SW480 (cell line): Measurements from ENCODE around the gene SF3B6.
A peak's percentile ranks its signal among the peaks of the same experiment; 100 is the strongest.
"Not testable (repeated sequence)": the region's sequence is repeated elsewhere in the genome, so short reads cannot be mapped to it uniquely, and the experiment has no call there.

Experiments used
- DNase-seq: peaks from one replicate; pipeline ENCODE4 v3.0.0-alpha.2; 2016; ENCODE audit warnings: low spot score

SF3B6 gene

GRCh38 chr2:24093270-24093669 lies 17.1 kb upstream of the SF3B6 start:
- not testable (repeated sequence) for DNase-seq

GRCh38 chr2:24088821-24089359 lies 12.8 kb upstream of the SF3B6 start:
- DNase-seq = no peak

- no peak for DNase-seq
Observed at GRCh38 chr2:24087032-24087431, 10.9 kb upstream of the SF3B6 start.

GRCh38 chr2:24086241-24086640 lies 10.1 kb upstream of the SF3B6 start:
- DNase-seq = no peak

GRCh38 chr2:24085200-24085489 lies 9.0 kb upstream of the SF3B6 start:
- no peak for DNase-seq

- peak; percentile 94 for DNase-seq
Observed at GRCh38 chr2:24084386-24085199, 8.5 kb upstream of the SF3B6 start, which contains the start of gene TP53I3. Gene TP53I3 (minus strand): TSS chr2:24084834. CDS start chr2:24084326, 508 bp downstream.

GRCh38 chr2:24083567-24084385 lies 7.7 kb upstream of the SF3B6 start:
- DNase-seq = peak; percentile 98

GRCh38 chr2:24082787-24083566 lies 6.9 kb upstream of the SF3B6 start:
- no peak for DNase-seq

- no peak for DNase-seq
Observed at GRCh38 chr2:24080701-24081100, 4.6 kb upstream of the SF3B6 start.

- DNase-seq = no peak
Observed at GRCh38 chr2:24077879-24078278, 1.8 kb upstream of the SF3B6 start.

- DNase-seq = no peak
Observed at GRCh38 chr2:24077535-24077877, 1.4 kb upstream of the SF3B6 start.

GRCh38 chr2:24076849-24077534 lies 866 bp upstream of the SF3B6 start:
- no peak for DNase-seq

GRCh38 chr2:24075259-24075658 lies 867 bp downstream of the SF3B6 start:
- DNase-seq = no peak

GRCh38 chr2:24073816-24074215 lies 2.3 kb downstream of the SF3B6 start:
- no peak for DNase-seq

GRCh38 chr2:24072259-24072658 lies 3.9 kb downstream of the SF3B6 start:
- DNase-seq = no peak

GRCh38 chr2:24065341-24065740 lies 10.8 kb downstream of the SF3B6 start:
- no peak for DNase-seq

GRCh38 chr2:24058564-24059271 lies 17.4 kb downstream of the SF3B6 start:
- DNase-seq = no peak

GRCh38 chr2:24055750-24056149 lies 20.4 kb downstream of the SF3B6 start:
- no peak for DNase-seq

- DNase-seq = no peak
Observed at GRCh38 chr2:24054366-24055010, 21.6 kb downstream of the SF3B6 start.

GRCh38 chr2:24052951-24053350 lies 23.2 kb downstream of the SF3B6 start:
- DNase-seq = no peak

- DNase-seq = no peak
Observed at GRCh38 chr2:24051833-24052232, 24.3 kb downstream of the SF3B6 start.
